SHP77 (cell line): ENCODE measurements around the gene COL20A1.
"Not testable (repeated sequence)": the region's sequence is repeated elsewhere in the genome, so short reads cannot be mapped to it uniquely, and the experiment has no call there.

ENCODE experiments used
- DNase-seq, 2 experiments: peaks; one replicate each; lab custom pipeline; 2025; lab: John Stamatoyannopoulos, UW

The COL20A1 gene

DNA sequence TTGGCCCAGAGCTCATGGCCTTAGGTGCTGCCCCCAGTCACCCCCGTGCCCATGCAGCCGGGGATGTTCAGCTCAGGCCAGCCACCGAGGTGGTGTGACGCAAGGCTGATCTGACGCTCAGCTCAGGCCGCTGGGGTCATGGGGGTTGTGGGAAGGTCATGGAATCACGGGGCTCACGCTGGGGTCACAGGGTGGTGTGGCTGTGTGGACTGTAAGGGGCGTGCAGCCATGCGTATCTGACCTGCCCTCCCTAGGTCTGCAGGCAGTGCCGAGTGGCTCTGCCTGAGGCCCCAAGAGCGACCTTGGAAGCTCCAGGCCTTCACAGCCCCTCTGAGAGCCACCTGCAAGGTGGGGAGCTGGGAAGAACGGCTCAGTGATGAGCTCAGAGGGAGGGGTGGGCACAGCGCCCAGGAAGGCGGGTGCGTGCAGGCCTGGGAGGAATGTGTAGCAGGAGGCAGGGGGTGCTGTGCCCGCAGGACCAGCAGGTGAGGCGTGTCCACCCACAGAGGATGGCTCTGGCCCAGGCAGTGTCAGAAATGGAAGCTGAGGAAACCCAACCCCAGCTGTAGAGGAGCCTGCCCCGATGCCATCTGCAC is 40.4 kb downstream of the COL20A1 start:
- DNase-seq: no peak

DNA sequence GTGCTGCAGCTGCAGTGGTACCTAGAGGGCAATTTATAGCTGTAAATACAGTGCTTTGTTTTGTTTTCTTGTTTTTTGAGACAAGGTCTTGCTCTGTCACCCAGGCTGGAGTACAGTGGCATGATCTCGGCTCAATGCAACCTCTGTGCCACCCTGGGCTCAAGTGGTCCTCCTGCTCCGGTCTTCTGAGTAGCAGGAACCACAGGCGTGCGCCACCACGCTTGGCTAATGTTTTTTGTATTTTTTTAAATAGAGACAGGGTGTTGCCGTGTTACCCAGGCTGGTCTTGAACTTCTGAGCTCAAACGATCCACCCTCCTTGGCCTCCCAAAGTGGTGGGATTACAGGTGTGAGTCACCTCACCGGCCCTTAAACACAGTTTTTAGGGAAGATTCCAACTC is 41.4 kb downstream of the COL20A1 start:
- no peak for DNase-seq

DNA sequence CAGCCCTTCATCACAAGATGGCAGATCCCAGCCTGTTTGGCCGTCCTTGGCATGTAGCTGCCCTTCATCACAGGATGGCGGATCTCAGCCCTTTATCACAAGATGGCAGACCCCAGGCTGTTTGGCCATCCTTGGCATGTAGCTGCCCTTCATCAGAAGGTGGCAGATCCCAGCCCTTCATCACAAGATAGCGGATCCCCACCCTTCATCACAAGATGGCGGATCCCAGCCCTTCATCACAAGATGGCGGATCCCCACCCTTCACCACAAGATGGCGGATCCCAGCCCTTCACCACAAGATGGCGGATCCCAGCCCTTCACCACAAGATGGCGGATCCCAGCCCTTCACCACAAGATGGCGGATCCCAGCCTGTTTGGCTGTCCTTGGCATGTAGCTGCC is 42.1 kb downstream of the COL20A1 start:
- not testable (repeated sequence) for DNase-seq

DNA sequence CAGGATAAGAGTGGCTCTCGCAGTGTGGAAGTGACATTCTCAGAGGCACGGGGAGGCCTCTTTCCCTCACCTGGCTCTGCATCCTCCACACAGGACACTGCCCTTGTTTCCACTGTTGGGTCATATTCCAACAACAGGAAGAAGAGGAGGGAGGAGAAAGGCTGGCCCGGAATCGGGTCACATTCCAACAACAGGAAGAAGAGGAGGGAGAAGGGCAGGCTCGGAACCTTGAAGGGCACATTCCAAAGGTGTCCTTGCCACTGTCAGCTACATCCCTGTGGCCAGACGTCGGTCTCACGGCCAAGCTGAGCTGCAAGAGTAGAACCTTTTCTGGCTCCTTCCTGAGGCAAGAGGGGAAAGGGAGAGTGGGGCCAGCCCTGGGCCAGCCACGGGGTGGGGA is 42.7 kb downstream of the COL20A1 start:
- no peak for DNase-seq

DNA sequence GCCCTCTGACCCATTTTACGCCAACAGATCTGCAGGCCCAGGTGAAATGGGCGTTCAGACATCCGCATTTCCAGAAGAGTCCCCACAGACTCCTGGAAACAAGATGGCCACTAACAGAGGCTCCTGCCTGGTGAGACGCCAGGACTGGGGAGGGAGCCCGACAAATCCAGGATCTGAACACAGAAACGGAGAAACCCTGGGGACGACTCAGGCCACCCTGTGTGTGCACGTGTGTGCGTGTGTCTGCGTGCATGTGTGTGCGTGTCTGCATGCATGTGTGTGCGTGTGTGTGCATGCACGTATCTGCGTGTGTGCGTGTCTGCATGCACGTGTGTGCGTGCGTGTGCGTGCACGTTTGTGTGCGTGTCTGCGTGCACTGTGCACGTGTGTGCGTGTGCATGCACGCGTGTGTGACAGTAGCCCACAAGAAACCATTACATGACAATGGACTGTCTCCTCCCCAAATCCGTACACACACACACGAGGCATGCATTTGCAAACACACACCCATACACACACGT is 43.3 kb downstream of the COL20A1 start:
- DNase-seq: no peak

DNA sequence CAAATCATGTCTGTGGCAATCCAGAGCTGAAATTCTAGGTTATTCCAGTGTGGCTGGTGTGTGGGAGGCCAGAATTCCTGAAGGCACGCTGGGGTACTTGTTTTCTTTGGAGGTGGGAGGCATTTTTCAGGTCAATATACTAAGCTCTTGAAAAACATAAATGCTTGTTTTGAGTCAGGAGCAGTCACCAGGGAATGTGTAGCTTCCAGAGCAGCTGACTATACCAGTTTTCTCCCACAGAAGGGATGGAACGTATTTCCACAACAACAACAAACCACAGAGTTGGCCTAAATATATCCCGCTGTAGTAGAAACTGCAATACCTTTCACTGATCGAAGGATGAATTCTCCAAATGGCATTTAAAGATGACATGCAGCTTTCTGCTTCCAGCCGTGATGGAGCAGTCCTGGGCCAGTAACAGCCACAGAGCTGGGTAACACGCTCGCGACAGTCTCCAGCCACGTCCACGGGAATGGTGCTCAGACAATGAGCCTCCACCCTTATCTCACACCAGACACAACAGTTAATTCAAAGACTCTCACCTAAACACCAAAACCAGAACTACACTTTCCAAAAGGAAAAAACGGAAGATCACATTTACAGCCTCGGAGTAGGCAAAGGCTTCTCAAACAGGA is 44.9 kb downstream of the COL20A1 start:
- DNase-seq: no peak

DNA sequence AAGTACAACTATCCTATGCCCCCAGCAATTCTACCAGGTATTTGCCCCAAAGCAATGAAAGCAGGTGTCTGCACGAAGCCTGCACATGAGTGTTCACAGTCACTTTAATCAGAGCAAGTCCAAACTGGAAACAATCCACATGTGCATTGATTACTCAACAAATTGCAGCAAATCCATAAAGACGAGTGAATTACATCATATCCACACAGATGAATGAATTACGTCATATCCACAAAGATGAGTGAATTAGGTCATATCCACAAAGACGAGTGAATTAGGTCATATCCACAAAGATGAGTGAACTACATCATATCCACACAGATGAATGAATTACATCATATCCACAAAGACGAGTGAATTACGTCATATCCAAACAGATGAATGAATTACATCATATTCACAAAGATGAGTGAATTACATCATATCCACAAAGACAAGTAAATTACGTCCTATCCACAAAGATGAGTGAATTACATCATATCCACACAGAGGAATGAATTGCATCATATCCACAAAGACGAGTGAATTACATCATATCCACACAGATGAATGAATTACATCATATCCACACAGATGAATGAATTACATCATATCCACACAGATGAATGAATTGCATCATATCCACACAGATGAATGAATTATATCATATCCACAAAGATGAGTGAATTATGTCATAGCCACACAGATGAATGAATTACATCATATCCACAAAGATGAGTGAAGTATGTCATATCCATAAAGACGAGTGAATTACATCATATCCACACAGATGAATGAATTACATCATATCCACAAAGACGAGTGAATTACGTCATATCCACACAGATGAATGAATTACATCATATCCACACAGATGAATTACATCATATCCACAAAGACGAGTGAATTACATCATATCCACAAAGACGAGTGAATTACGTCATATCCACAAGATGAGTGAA is 46.4 kb downstream of the COL20A1 start:
- not testable (repeated sequence) for DNase-seq

DNA sequence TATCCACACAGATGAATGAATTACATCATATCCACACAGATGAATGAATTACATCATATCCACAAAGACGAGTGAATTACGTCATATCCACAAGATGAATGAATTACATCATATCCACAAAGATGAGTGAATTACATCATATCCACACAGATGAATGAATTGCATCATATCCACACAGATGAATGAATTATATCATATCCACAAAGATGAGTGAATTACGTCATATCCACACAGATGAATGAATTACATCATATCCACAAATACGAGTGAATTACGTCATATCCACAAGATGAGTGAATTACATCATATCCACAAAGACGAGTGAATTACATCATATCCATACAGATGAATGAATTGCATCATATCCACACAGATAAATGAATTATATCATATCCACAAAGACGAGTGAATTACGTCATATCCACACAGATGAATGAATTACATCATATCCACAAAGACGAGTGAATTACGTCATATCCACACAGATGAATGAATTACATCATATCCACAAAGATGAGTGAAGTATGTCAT is 47.2 kb downstream of the COL20A1 start:
- DNase-seq: not testable (repeated sequence)

DNA sequence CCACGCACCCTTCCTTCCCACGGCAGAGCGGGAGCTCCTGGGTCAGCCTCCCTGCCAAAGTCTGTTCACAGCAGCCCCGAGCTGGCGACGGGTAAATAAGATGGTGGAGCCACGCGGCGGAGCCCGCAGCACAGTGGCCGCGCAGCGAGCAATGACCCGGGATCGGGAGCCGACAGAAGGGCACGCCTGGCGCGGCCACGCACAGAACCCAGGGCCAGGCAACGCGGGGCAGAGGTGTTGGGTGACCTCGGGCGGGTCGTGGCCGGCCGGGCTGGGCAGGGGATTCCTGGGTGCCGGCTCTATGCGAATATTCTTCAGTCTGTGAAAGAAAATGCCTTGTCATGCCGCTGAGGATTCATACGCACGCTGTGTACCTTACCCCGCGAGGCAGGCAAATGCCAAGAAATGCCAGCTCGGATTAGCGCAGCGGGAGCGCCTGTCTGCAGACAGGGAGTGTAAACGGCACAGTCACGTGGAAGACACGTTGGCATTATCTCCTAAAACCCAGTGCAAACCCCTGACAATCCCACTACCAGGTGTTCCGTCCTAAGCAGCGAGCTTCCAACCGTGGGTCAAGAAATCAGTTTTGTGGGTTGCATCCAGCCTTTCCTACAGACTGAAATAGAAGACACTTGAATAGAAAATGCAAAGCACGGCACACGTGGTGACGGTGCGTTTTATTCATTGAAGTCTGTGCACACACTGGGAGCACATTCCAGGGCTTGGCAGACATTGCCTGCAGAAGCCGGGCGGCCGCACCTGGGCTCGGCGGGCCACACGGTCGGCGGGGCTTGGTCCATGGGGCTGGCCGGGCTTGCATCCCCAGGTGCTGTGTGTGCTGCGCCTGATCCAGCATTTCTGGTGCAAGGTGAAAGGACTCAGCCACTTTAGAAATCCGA is 49.8 kb downstream of the COL20A1 start:
- DNase-seq: no peak

DNA sequence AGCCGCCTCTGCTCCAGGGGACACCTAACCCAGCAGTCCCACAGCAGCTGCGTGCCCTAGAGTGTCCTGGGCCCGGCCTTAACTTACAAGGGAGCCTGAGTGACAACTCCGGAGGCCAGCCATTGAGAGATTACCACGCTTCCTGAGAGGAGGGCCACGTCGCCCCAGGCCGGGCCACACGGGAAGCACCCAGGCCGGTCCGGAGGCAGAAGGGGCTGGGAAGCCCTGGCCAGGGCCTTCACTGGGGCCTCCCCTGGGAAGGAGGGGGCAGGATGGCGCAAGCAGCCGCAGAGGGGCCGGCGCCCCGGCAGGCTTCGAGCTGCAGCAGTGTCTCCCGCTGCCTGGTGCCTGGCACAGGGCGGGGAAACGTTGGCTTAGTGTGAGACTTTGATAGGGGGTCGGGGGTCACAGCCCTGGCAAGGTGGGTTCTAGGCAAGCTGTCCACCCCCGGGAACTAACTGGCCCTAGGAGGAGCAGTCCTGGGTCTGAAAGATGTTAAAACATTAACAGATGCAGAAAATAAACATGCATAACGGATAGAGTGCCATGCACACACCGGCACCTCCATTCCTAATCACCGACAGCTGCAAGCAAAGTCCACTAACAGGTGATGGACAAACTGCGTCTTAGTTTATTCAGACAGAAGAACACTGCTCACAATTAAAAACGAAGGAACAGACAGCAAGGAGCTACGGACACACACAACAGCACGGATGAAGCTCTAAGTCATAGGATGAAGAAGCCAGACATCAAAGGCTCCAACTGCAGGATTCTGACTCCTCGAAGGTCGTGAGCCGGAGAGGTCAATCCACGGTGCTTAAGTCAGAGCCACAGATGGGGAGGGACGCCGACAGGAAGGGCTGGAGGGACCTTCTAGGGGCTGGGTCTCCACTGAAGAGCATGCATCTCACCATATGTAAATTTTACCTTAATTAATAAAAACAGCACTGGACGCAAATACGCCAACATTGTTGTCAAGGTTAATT is 50.8 kb downstream of the COL20A1 start:
- DNase-seq: no peak

DNA sequence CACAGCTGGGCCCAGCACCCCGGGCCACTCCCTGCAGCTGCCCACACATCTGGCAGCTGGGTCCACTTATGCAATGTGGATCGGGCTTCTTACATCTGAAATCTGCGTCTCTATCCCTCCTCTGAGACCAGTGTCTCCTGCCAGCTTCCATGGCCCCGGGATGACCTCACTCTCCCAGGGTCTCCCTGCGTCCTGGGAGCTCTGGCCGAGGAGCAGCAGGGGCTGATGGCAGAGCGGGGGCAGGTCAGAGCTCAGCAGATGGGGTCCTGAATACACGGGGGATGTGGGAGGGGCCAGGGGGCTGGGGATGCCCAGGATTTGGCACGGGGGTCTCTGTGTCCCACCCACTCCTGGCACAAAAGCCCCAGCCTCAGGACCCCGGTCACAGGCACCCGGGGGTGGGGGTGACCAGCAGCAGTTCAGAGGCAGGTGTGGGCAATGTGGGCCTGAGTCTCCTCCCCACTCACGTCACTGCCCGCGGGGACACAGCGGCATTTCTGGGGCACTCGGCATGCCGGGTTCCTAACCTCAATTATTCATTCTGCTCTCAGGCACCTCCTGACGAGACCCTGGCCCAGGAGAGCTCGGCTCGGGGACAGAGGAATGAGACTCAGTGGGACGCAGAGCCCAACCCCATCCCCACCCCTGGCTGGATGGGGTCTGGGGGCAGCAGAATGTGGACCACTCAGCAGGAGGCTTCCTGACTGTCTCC is 51.8 kb downstream of the COL20A1 start:
- DNase-seq: no peak

DNA sequence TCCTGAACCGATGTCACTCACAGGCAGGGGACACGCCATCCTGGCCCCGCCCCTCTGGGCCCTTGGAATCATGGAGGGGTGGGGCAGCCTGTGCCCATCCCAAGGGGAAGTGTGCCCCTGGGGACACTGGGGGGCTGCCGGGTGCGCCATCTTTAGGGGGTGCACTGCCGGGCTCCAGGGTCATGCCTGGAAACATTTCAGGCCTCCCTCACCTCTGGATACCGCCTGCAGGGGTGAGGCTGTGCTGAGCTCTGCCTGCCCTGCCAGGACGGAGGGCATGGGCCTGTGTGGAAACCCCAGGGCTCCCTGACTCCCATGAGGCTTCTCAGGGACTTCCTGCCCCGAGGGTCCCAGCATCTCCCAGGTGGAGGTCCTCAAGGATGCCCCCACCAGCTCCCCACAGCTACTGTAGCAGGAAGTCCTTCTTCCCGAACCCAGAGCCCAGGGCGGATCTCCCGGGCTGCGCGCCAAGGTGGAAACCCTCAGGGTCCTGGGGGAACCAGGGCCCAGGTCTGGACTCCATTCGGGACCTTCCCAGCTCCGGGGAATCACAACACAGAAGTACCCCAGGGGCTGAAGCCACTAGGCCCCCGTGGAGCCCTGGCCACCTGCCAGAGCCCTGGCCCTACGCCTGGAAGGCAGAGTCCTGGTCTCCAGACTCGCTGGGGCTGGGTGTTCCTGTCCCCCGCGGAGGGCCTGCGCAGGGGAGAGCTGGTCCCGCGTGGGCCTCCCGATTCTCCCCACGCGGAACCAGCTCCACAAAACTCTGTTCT is 52.5 kb downstream of the COL20A1 start:
- no peak for DNase-seq

DNA sequence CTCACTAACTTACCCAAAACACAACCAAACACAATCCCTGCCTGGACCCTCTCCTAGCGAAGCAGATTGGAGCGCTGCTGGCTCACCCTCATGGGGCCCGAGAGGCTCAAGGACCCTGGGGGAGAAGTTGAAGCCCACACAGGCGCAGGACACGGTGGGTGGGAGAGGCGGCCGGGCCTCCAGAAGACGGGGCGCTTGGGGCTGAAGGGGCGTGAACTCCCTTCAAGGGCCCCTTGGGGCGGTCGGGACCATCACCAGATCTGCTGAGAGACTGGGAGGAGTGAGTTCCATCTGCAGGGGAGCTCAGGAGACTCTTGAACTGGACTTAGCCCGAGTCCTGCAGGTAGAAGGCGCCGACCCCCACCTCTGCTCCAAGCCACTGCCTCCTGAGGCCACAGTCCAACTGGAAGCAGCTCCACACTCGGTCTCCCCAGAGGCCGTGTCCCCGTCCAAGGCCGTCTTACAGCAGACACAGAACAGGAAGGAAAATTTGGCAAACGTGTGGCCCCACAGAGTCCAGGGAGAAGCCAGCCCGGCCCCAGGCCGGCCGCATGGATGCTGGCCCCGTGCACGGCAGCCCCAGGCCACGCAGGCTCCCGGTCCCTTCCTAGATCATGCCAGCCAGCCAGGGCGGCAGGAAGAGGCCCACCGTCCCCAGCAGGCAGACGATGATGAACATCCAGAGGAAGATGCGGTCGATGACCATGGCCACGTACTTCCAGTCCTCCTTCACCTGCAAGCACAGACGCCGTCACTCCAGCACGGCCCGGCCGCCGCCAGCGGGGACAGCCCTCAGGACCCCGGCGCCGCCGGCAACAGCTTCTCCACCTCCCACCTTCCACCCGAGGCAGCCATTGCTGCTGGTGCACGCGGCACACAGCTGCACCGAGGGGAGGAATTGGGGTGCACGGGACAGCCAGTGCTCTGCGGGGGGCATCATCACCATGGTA is 53.4 kb downstream of the COL20A1 start:
- no peak for DNase-seq

DNA sequence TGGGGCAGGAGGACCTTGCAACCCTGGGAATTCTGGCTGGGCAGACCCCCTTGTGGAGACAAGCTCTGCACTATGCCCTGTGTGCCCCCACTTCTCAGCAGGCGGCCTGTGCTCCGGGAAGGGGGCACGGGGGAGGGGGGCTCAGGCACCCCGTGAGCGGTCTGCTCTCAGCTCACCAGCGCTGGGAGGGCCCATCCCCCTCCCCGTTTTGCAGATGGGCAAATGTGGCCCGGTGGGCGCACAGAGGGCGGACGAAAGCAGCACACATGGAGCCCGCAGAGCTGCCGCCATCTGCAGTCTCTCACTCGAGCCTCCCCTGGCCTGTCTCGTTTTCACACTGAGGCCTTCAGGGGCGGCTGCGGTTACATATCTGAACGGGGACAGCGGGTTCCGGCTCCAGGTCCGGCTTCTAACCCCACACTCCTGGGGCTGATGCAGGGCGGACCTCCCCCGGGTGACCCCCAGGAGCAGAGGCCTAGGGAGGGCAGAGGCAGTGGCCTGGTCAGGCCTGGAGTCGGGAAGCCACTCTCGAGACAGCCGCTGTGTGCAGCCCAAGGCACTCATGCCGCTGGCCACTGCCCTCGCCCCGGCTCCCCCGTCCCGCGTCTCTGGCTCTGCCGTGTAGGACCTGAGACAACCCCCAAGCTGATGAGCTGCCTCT is 54.2 kb downstream of the COL20A1 start:
- DNase-seq: no peak

DNA sequence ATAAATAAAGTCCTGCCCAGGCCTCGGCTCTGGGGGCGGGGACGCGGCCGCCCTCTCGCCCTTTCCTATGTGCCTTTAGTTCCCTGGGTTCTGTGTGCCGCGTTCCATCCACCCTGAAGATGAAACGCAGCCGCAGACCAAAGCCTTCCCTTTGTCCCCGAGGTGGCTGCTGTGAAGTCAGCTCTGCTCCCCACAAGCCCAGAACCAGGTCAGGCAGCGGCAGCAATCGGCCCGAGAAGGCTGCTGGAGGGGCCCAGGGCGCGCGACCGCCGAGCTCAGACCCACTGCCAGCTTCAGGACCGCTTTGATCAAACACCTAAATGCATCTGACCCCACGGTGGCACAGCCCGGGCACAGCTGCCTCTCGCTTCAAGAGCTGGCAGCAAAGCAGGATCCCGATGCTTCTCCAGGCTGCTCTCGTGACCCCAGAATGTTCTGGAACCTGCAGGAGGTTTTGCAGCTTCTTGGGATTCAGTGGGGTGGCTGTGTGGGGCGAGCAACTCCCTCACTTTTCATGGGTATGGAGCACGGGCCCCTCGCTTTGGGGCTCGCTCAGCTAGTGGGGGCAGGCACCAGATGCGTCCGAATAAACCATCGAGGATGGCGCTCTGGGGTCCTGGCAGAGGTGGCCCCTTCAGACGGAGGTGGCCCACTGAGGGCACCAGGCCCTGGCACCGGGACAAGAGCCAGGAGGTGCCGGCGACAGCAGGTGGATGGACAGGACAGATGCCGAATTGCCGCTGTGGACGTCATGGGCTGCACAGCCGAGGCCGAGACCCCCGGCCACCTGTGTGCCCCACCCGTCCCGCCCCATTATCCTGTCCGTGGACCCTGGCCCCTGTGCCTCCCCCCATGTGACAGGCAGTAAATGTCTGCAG is 55.2 kb downstream of the COL20A1 start:
- no peak for DNase-seq
